Measurements from ENCODE around the gene SMG6.

DNA sequence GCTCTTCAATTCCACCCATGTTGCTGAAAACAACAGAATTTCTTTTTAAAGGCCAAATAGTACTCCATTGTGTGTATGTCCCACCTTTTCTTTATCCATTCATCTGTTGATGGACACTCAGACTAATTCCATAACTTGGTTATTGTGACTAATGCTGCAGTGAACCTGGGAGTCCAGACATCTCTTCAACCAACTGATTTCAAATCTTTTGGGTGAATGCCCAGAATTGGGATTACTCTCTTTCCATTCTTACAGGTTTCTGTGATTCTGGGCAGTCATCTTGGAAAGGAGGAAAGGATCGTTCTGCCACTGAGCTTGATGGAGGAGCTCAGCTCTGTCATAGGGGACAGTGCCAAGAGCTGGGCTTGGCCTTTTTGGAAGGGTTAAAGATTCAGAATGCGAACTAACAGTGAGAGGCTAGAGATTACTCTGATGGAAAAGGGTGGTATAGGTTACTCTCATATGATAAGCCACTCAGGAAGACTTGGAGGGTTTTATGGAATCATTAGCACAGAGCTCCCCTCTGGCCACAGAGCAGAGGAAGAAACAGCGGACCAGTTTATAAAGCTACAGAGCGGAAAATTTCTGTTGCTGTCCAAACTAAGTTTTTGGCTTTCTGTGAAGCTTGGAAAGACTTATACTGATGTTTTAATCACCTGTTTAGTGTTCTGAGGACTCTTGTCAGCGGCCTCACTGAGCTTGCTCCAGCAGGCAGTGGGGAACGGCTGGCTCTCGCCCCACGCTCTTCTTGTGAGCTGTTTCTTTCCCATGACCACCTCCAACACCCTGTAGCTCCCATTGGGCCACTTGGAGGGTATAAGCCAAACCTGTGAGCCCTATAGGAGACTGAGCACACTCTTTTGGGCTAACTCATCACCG, 200.4 kb downstream of the SMG6 start:
- no peak for TF ChIP-seq GATA3 (IDR thresholded peaks at IDR 0.05; ENCODE audit: low read depth, low read length)
- TF ChIP-seq GATA2 (IDR thresholded peaks at IDR 0.05; ENCODE audit: low read depth, low read length), result no peak; the same call in 1 of the 2 replicates

All from SH-SY5Y (cell line).